Pancreas (tissue), 10 donors: ENCODE data around the gene IRGC. TPM values are rescaled to one million over a fixed set of nuclear protein-coding genes. Genes with fewer than 3 reads are reported as not detected.
A peak's percentile ranks its signal among the peaks of the same experiment; 100 is the strongest.

ENCODE experiments used
- ATAC-seq, 4 donors: fragments of 200-7000 bp; cut with Tn5 transposase; one replicate each; pipeline versions ENCODE4 v1.8.0 to v1.9.1; 2020; ENCODE audit warnings: mild to moderate bottlenecking in 4 of 4, moderate library complexity in 4 of 4
- DNase-seq, 6 donors: peaks; one replicate each; pipeline ENCODE4 v3.0.0-alpha.2; 2020
- FAIRE-seq: peaks from 2 replicates; lab custom pipeline; 2012; peaks lifted over from hg19 to GRCh38; lab: Jason Lieb, UNC
- H3K27ac ChIP-seq, 4 donors: fragments of 200-600 bp; sonication (generic); 1 replicate in 3 of 4; 2 replicates in 1 of 4; pipeline versions ENCODE4 v1.5.0 to v1.8.0; 2020
- H3K27me3 ChIP-seq, 4 donors: fragments of 200-600 bp; one replicate each; pipeline ENCODE4 v1.8.0; 2021
- H3K36me3 ChIP-seq, 3 donors: fragments of 200-600 bp; sonication (generic) in 1 of 3; one replicate each; pipeline versions ENCODE4 v1.5.0 to v1.8.0; 2020 to 2021
- H3K4me1 ChIP-seq, 3 donors: fragments of 200-600 bp; one replicate each; pipeline ENCODE4 v1.8.0; 2021
- H3K4me3 ChIP-seq, 4 donors: fragments of 200-600 bp; sonication (generic) in 2 of 4; one replicate each; pipeline versions ENCODE4 v1.5.0 to v1.8.0; 2020 to 2021
- H3K9me3 ChIP-seq, 4 donors: fragments of 200-600 bp; one replicate each; pipeline ENCODE4 v1.8.0; 2021
- WGBS, 2 donors: extraction: QIAGEN DNeasy Blood & Tissue Kit; methylation state at CpG; one replicate each; pipeline ENCODE4 v1.1.7; 2013; 5-methylcytosine and 5-hydroxymethylcytosine counted together
- intact Hi-C, 3 donors: fragments of 100-400 bp; cut with DNase I; formaldehyde crosslinking; loops; one replicate each; pipeline versions ENCODE4 v1.11.1 to v1.14.2; 2022
- polyA plus RNA-seq, 2 donors: library from polyadenylated mRNA; stranded (reverse); fragments of 200-250 nt; gene quantifications; one replicate each; pipeline ENCODE4 v1.2.3, GENCODE V29; 2013
- total RNA-seq, 6 donors: library from RNA; stranded (reverse); fragmentation: NEBNext Ultra II Directional in 4 of 6; extraction: Animal tissue kit (Norgen Biotek cat#: 25700) in 4 of 6; gene quantifications; one replicate each; pipeline versions ENCODE4 v1.2.1 to v1.2.4, GENCODE V29; 2021 to 2023
- TF ChIP-seq, protein P1 (sequence below), 4 donors: fragments of 200-600 bp; sonication (generic) in 3 of 4; IDR thresholded peaks; one replicate each; pipeline versions ENCODE4 v1.5.0 to v1.8.0; 2021; ENCODE audit warnings: antibody characterized with exemption in 4 of 4
- donor health status: healthy with polysubstance abuse.
- donor health status: DM: no; HTN: no; CAD: no; lungs with moderate emphysema.
- donor health status: DM: no; HTN: no; CAD: no.
- donor health status: control.
- donor health status: control.
- donor health status: Bipolar disorder and iron deficiency.
- donor health status: DM: yes; HTN: yes; CAD: no.
- donor health status: DM: no; HTN: no; CAD: no.
- donor health status: DM: no; HTN: no; CAD: no.
- donor health status: DM: yes; HTN: yes; CAD: no.

IRGC gene
- total and polyA plus RNA-seq, 8 donors, result not detected

DNA sequence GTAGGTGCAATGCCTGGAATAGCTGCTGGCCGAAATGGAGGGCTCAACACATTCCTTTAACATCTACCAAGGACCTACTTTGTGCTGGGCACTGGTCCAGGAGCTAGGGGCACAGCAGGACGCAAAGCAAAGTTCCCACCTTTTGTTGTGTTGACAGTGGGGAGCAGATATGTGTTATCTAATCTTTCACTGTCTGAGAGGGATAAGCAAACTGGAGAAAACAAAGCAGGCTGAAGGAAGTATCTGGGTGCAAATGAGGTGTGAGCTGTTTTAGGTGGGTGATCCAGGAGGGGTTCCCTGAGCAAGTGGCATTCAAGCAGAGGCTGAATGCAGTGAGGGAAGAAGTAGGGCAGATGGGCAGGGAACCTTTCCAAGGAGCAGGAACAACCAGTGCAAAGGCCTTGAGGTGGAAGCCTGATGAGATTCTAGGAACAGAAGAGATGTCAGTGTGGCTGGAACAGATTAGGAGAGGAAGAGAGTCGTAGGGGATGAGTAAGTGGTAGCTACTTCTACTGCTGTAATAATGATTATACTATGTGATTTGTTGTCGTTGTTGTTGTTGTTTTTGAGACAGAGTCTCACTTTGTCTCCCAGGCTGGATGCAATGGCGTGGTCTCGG lies 43.7 kb upstream of the IRGC start:
- DNase-seq, result no peak
- H3K4me3 ChIP-seq, result no peak overlapping the region
- ATAC-seq, result no peak
- H3K27ac ChIP-seq, result no peak overlapping the region
- TF ChIP-seq, protein P1, sequence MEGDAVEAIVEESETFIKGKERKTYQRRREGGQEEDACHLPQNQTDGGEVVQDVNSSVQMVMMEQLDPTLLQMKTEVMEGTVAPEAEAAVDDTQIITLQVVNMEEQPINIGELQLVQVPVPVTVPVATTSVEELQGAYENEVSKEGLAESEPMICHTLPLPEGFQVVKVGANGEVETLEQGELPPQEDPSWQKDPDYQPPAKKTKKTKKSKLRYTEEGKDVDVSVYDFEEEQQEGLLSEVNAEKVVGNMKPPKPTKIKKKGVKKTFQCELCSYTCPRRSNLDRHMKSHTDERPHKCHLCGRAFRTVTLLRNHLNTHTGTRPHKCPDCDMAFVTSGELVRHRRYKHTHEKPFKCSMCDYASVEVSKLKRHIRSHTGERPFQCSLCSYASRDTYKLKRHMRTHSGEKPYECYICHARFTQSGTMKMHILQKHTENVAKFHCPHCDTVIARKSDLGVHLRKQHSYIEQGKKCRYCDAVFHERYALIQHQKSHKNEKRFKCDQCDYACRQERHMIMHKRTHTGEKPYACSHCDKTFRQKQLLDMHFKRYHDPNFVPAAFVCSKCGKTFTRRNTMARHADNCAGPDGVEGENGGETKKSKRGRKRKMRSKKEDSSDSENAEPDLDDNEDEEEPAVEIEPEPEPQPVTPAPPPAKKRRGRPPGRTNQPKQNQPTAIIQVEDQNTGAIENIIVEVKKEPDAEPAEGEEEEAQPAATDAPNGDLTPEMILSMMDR (IDR thresholded peaks at IDR 0.05), result no peak
- FAIRE-seq, result no peak
- peaks cover 0 to 2% (median 0%) of the 10 kb centered on the region in 3 donors for H3K4me1 ChIP-seq
- no peaks in the 10 kb centered on the region for H3K27me3 ChIP-seq
- intact Hi-C loops, result no loop called here
- no peaks in the 10 kb centered on the region for H3K36me3 ChIP-seq
- 53 to 59% methylated on average over 6 of the region's 6 CpGs for WGBS, 2 donors
- H3K9me3 ChIP-seq, result no peaks in the 10 kb centered on the region

DNA sequence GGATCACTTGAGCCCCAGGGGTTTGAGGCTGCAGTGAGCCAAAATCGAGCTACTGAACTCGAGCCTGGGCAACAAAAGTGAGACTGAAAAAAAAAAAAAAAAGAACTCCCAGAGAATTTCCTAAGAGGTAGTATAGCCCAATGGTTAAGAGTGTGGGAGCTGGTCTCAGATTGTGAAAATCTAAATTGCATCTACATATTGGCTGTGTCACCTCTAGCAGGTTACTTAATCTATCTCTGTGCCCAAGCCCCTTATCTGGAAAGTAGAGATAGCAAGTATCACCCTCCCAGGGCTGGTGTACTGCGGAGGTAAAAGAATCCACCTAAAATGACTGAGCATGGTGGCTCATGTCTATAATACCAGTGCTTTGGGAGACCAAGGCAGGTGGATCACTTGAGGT lies 42.2 kb upstream of the IRGC start:
- intact Hi-C loops, result no loop called here
- FAIRE-seq (no peak), ATAC-seq (no peak), DNase-seq (no peak)
- Histone ChIP-seq H3K27me3 (no peaks in the 10 kb centered on the region), H3K36me3 (no peaks in the 10 kb centered on the region), H3K4me1 (peaks cover 0 to 2% (median 0%) of the 10 kb centered on the region in 3 donors), H3K9me3 (no peaks in the 10 kb centered on the region), H3K4me3 (no peak overlapping the region), H3K27ac (peak overlapping the region in 1 of 4 donors; percentile 70)
- TF ChIP-seq, protein P1 (IDR thresholded peaks at IDR 0.05), result no peak
- WGBS, 2 donors, result 50 to 62% methylated on average over 3 of the region's 3 CpGs

DNA sequence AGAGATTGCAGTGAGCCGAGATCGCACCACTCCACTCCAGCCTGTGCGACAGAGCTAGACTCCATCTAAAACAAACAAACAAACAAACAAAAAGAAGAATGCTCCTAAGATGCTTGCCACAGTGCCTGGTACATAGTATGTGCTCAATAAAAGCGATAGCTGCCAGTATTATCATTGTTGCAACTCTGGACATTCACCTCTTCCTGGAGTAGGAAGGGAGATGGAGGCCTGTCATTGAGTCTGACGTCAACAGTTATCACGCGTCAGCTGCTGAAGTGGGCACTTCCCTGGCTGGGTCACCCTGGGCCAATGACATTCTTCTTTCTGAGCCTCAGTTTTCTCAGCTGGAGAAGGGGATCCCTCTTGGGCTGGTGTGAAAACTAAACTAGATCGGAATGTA lies 41.7 kb upstream of the IRGC start:
- H3K36me3 ChIP-seq, result no peaks in the 10 kb centered on the region
- intact Hi-C loops, result no loop called here
- DNase-seq (peak in 1 of 6 donors; percentile 35), FAIRE-seq (no peak), ATAC-seq (peak in 1 of 4 donors; percentile 13)
- 77 to 88% methylated on average over 8 of the region's 8 CpGs for WGBS, 2 donors
- H3K4me1 ChIP-seq, result peaks cover 0 to 2% (median 0%) of the 10 kb centered on the region in 3 donors
- H3K4me3 ChIP-seq, result no peak overlapping the region
- no peaks in the 10 kb centered on the region for H3K9me3 ChIP-seq
- H3K27me3 ChIP-seq, result no peaks in the 10 kb centered on the region
- TF ChIP-seq, protein P1 (IDR thresholded peaks at IDR 0.05), result no peak
- peak overlapping the region in 2 of 4 donors; percentile 70 to 78 for H3K27ac ChIP-seq

DNA sequence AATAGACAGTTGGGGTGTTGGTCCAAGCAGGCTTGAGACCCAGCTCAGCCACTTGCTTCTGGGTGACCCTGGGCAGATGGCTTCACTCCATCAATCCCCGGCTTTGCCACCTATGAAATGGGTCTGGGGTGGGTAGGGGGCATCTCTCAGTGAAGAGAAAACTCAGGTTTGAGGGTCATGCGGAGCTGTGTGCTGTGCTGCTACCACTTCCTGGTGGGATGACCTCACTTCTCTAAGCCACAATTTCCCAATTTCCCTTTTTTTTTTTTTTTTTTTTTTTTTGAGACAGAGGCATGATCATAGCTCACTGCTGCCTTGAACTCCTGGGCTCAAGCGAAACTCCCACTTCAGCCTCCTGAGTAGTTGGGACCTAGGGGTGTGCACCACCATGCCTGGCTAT lies 41.3 kb upstream of the IRGC start:
- TF ChIP-seq, protein P1 (IDR thresholded peaks at IDR 0.05), result no peak
- Histone ChIP-seq H3K4me3 (no peak overlapping the region), H3K9me3 (no peaks in the 10 kb centered on the region), H3K36me3 (no peaks in the 10 kb centered on the region), H3K27ac (peak overlapping the region in 2 of 4 donors; percentile 70 to 78), H3K27me3 (no peaks in the 10 kb centered on the region), H3K4me1 (peaks cover 0 to 2% (median 0%) of the 10 kb centered on the region in 3 donors)
- 71 to 78% methylated on average over 3 of the region's 3 CpGs for WGBS, 2 donors
- DNase-seq, result peak in 1 of 6 donors; percentile 30
- peak in 2 of 4 donors; percentile 30 to 43 for ATAC-seq
- no peak for FAIRE-seq
- intact Hi-C loops, result no loop called here

DNA sequence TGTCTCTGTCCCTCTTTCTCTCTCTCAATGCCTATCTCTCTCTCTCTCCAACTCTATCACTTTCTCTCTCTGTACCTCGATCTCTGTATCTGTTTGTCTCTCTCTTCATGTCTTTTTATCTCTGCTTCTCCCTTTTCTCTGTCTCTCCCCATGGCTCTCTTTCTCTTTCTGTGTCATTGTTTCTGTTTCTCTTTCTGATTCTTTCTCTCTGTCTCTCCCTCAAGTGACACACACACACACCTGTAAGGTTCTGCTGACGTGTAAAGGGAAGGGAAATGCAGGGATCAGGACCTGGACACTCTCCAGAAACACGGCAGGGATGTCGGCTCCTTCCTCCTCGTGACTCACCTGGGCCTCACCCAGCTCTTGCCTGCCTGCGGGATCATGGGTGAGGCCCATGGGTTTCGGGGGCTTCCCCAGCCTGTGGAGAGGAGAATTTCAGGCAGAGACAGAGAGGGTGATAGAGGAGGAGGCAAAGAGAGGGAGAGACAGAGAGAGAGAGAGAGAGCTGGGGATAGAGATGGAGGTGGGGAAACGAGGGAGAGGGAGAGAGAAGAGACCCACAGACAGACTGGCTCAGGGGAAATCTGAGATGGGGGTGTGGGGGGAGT lies 40.5 kb upstream of the IRGC start:
- peaks cover 0 to 2% (median 0%) of the 10 kb centered on the region in 3 donors for H3K4me1 ChIP-seq
- no peaks in the 10 kb centered on the region for H3K36me3 ChIP-seq
- TF ChIP-seq, protein P1 (IDR thresholded peaks at IDR 0.05), result no peak
- H3K27ac ChIP-seq, result peak overlapping the region in 2 of 4 donors; percentile 70 to 78
- intact Hi-C loops, result no loop called here
- H3K4me3 ChIP-seq, result no peak overlapping the region
- DNase-seq, result peak in 5 of 6 donors; percentile 34 to 70 (median 47)
- peak; percentile 53 to 78 (median 76) for ATAC-seq
- no peaks in the 10 kb centered on the region for H3K9me3 ChIP-seq
- H3K27me3 ChIP-seq, result no peaks in the 10 kb centered on the region
- no peak for FAIRE-seq
- 11 to 15% methylated on average over 8 of the region's 8 CpGs for WGBS, 2 donors
